Activated T-helper 17 cell treated with anti-CD3 and anti-CD28 coated beads, Interleukin-2, amount 50 U/mL, for 72 hours (primary cell): Measurements from ENCODE around the gene PARD3B. TPM values are rescaled to one million over a fixed set of nuclear protein-coding genes. Genes with fewer than 3 reads are reported as not detected.

Source experiments
- ATAC-seq: fragments of 150-1000 bp; cut with Tn5 transposase; replicated peaks from 2 replicates; pipeline ENCODE4 v1.10.0; 2021; ENCODE audit warnings: mild to moderate bottlenecking, moderate library complexity
- H3K27ac Mint-ChIP-seq: one replicate; pipeline ENCODE4 v1.8.0; 2022; ENCODE audit warnings: mixed read lengths
- H3K27me3 Mint-ChIP-seq: one replicate; pipeline ENCODE4 v1.8.0; 2022; ENCODE audit warnings: mixed read lengths
- H3K36me3 Mint-ChIP-seq: one replicate; pipeline ENCODE4 v1.8.0; 2022; ENCODE audit warnings: low read depth, mild to moderate bottlenecking, mixed read lengths
- H3K4me1 Mint-ChIP-seq: one replicate; pipeline ENCODE4 v1.8.0; 2022; ENCODE audit warnings: mixed read lengths
- H3K4me3 Mint-ChIP-seq: one replicate; pipeline ENCODE4 v1.8.0; 2022; ENCODE audit warnings: mild to moderate bottlenecking, mixed read lengths
- H3K9me3 Mint-ChIP-seq: one replicate; pipeline ENCODE4 v1.8.0; 2022; ENCODE audit warnings: mixed read lengths
- total RNA-seq, 2 donors: library from RNA; stranded (reverse); gene quantifications; one replicate each; pipeline ENCODE4 v1.2.3, GENCODE V29; 2022

PARD3B gene
- total RNA-seq, 2 donors from 2014 or later = 0.29 to 1.5 TPM

GRCh38 chr2:205261516-205262020, 716.3 kb downstream of the PARD3B start:
- H3K27me3 Mint-ChIP-seq = peaks cover 3% of the 10 kb centered on the region
- H3K27ac Mint-ChIP-seq = no peak overlapping the region
- no peaks in the 10 kb centered on the region for H3K36me3 Mint-ChIP-seq
- no peak overlapping the region for H3K4me3 Mint-ChIP-seq
- no peaks in the 10 kb centered on the region for H3K4me1 Mint-ChIP-seq
- no peak for ATAC-seq
- no peaks in the 10 kb centered on the region for H3K9me3 Mint-ChIP-seq

GRCh38 chr2:205267323-205267722, 722.0 kb downstream of the PARD3B start:
- no peak overlapping the region for H3K27ac Mint-ChIP-seq
- H3K4me1 Mint-ChIP-seq = no peaks in the 10 kb centered on the region
- H3K4me3 Mint-ChIP-seq = no peak overlapping the region
- no peaks in the 10 kb centered on the region for H3K36me3 Mint-ChIP-seq
- ATAC-seq = no peak
- H3K27me3 Mint-ChIP-seq = peaks cover 11% of the 10 kb centered on the region
- H3K9me3 Mint-ChIP-seq = no peaks in the 10 kb centered on the region

DNA sequence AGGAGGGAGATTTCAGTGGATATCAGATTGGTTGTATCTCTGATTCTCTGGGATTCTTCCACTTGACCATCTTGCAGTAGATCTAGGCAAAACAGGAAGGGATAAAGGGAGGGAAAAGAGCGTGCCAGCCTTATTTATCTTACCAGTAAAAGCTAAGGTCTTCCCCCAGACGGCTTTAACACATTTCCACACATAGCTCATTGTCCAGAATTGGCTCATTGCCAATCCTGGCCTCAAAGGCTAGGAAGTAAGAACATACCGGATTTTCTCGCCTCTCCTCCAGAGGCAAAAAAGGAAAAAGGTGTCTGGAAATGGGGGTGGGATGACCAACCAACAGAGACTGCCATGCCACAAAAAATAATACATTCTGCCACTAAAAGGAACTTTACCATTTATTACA, 725.4 kb downstream of the PARD3B start:
- Mint-ChIP-seq H3K27ac (no peak overlapping the region), H3K27me3 (peaks cover 8% of the 10 kb centered on the region), H3K9me3 (no peaks in the 10 kb centered on the region), H3K36me3 (no peaks in the 10 kb centered on the region), H3K4me3 (no peak overlapping the region), H3K4me1 (no peaks in the 10 kb centered on the region)
- ATAC-seq = no peak

DNA sequence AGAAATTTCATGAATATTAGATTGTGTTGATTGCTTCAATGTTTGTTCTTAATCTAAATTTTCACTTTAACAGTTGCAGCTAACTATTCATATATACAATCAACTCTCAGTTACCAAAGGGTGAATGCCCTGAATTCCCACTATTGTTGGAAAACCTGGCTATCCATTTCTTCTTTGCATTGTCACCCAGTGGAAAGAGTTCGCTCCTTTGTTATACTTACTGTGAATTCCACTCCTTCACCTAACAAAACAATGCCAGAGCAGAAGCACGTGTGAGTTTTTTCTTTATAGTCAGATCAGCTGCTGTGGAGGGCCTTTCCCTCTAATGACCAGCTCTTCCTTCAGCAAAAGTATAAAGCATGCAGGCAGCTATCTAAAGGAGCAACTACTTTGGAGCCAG, 727.9 kb downstream of the PARD3B start:
- no peak for ATAC-seq
- Mint-ChIP-seq H3K36me3 (no peaks in the 10 kb centered on the region), H3K9me3 (peaks cover 8% of the 10 kb centered on the region), H3K27ac (no peak overlapping the region), H3K4me3 (no peak overlapping the region), H3K27me3 (peaks cover 12% of the 10 kb centered on the region), H3K4me1 (no peaks in the 10 kb centered on the region)

DNA sequence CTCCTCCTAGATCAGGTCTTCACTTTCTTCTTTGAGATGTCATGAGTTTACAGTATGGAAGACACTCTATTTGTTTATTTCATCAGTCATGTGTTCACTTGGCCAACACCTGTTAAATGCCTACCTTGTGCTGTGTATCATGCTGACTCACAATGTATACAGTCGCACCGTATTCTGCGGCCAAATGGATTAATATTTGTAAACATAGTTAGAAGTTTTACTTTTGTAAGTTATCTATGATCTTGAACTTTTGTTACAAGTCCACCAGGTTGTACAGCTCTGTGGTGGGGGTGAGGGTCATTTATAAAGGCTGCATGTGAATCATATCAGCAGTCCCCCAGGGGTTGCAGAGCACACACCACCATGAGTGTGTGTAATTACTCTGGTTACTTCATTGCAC, 728.4 kb downstream of the PARD3B start:
- Mint-ChIP-seq H3K9me3 (peaks cover 8% of the 10 kb centered on the region), H3K27me3 (peaks cover 13% of the 10 kb centered on the region), H3K4me3 (no peak overlapping the region), H3K27ac (no peak overlapping the region), H3K4me1 (no peaks in the 10 kb centered on the region), H3K36me3 (no peaks in the 10 kb centered on the region)
- ATAC-seq = no peak

- Mint-ChIP-seq H3K36me3 (no peaks in the 10 kb centered on the region), H3K27me3 (peaks cover 18% of the 10 kb centered on the region), H3K9me3 (peaks cover 8% of the 10 kb centered on the region), H3K4me1 (no peaks in the 10 kb centered on the region), H3K27ac (no peak overlapping the region), H3K4me3 (no peak overlapping the region)
- no peak for ATAC-seq
These were observed 729.5 kb downstream of the PARD3B start for GRCh38 chr2:205274801-205275200.

- Mint-ChIP-seq H3K4me3 (no peak overlapping the region), H3K27ac (no peak overlapping the region), H3K27me3 (peaks cover 14% of the 10 kb centered on the region), H3K4me1 (no peaks in the 10 kb centered on the region), H3K36me3 (no peaks in the 10 kb centered on the region), H3K9me3 (peaks cover 8% of the 10 kb centered on the region)
- ATAC-seq = no peak
These were observed 731.0 kb downstream of the PARD3B start for GRCh38 chr2:205276116-205276777.

- no peak for ATAC-seq
- Mint-ChIP-seq H3K4me3 (no peak overlapping the region), H3K27me3 (peaks cover 14% of the 10 kb centered on the region), H3K9me3 (peaks cover 8% of the 10 kb centered on the region), H3K27ac (no peak overlapping the region), H3K4me1 (no peaks in the 10 kb centered on the region), H3K36me3 (no peaks in the 10 kb centered on the region)
These were observed 735.4 kb downstream of the PARD3B start for GRCh38 chr2:205280596-205281236.

DNA sequence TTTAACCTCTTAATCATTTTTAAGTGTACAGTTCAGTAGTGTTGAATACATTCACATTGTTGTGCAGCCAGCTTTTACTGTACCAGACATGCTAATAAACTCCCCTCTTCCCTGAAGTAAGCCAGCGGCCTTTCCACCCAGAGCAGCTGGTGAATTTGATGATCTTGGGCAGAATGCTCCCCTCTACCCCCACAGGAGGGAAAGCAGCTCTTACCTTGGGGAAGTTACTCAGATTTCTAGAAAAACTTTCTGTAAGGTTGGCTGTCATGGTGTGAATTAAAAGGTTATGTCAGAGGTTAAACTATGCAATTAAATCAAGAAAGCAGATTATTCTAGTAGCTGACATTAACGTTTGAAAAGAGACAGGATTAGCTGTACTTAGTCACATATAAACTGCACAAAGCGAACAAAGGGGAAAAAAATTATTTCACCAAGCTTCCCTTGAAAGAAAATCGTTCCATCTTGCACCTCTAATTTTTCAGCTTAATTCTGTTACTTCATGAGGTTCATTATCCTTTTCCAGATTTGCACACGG, 738.5 kb downstream of the PARD3B start:
- Mint-ChIP-seq H3K27me3 (peaks cover 5% of the 10 kb centered on the region), H3K4me3 (no peak overlapping the region), H3K27ac (no peak overlapping the region), H3K4me1 (no peaks in the 10 kb centered on the region), H3K9me3 (no peaks in the 10 kb centered on the region), H3K36me3 (no peaks in the 10 kb centered on the region)
- ATAC-seq = no peak

DNA sequence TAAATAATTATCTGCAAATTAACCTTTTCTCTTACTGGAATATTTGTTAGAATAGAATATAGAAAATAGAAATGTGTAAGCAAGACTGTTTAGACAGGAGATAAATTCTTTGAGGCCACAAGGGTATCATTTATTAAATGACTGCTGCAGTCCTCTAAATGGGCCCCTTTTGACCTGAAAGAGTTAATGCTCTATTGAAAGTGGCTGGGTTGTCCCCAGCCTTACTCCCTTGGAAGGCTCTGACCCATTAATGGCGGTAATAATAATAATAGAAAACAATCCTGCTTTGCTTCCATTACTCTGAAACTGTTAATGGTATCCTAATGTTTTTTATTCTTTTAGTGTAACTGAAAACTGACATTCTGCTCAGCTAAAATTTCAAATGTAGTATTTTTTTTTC, 739.1 kb downstream of the PARD3B start:
- Mint-ChIP-seq H3K27ac (no peak overlapping the region), H3K4me3 (no peak overlapping the region), H3K9me3 (no peaks in the 10 kb centered on the region), H3K27me3 (peaks cover under 1% of the 10 kb centered on the region), H3K4me1 (no peaks in the 10 kb centered on the region), H3K36me3 (no peaks in the 10 kb centered on the region)
- ATAC-seq = no peak

GRCh38 chr2:205287316-205287715, 742.0 kb downstream of the PARD3B start:
- Mint-ChIP-seq H3K27me3 (no peaks in the 10 kb centered on the region), H3K4me1 (no peaks in the 10 kb centered on the region), H3K4me3 (no peak overlapping the region), H3K9me3 (no peaks in the 10 kb centered on the region), H3K36me3 (no peaks in the 10 kb centered on the region), H3K27ac (no peak overlapping the region)
- ATAC-seq = no peak

DNA sequence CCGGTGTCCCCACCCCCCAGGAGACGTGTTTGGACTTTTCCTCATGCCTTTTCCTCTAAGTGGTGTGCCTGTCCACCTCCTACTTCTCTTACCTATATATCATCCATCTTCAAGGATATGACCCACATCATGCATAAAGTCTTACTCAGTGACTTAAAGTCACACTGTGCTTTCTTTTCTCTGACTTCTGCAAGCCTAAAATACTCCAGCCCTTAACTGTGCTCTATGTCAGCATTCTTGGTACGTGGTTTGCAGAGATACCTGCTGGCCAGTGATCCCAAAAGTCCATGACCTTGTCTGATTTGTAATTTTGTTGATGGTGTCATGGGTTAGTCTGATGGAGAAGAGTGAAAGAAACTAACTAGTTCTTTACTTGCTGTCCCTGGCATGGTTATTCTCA, 743.4 kb downstream of the PARD3B start:
- H3K27ac Mint-ChIP-seq = no peak overlapping the region

DNA sequence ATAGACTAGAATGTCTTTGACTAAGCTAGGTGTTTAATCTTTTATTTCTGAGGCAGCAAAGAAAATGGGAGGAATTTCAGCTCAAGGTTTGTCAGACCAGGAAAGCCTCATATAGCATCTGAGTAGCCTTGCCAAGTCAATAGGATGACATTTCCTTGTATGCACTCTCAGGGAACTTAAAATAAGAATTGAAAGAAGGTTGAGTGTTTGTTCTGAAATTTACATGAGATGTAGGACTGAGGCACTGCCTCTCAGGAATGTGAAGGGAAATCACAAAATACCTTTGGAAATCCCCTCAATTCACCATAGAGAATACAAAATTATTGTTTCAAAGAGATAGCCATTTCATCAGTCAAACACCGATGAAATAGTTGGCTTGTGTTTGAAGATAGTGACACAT, 745.0 kb downstream of the PARD3B start:
- Mint-ChIP-seq H3K27me3 (no peaks in the 10 kb centered on the region), H3K9me3 (no peaks in the 10 kb centered on the region), H3K27ac (no peak overlapping the region), H3K4me3 (no peak overlapping the region), H3K36me3 (no peaks in the 10 kb centered on the region), H3K4me1 (no peaks in the 10 kb centered on the region)
- no peak for ATAC-seq

More for the DNA sequence above, 743.4 kb downstream of the PARD3B start:
- H3K9me3 Mint-ChIP-seq = no peaks in the 10 kb centered on the region
- H3K27me3 Mint-ChIP-seq = no peaks in the 10 kb centered on the region
- H3K4me1 Mint-ChIP-seq = no peaks in the 10 kb centered on the region
- ATAC-seq = no peak
- no peak overlapping the region for H3K4me3 Mint-ChIP-seq
- H3K36me3 Mint-ChIP-seq = no peaks in the 10 kb centered on the region

- Mint-ChIP-seq H3K9me3 (no peaks in the 10 kb centered on the region), H3K27me3 (no peaks in the 10 kb centered on the region), H3K36me3 (no peaks in the 10 kb centered on the region), H3K27ac (no peak overlapping the region), H3K4me1 (no peaks in the 10 kb centered on the region), H3K4me3 (no peak overlapping the region)
- no peak for ATAC-seq
These were observed 747.5 kb downstream of the PARD3B start for GRCh38 chr2:205292665-205293295.

DNA sequence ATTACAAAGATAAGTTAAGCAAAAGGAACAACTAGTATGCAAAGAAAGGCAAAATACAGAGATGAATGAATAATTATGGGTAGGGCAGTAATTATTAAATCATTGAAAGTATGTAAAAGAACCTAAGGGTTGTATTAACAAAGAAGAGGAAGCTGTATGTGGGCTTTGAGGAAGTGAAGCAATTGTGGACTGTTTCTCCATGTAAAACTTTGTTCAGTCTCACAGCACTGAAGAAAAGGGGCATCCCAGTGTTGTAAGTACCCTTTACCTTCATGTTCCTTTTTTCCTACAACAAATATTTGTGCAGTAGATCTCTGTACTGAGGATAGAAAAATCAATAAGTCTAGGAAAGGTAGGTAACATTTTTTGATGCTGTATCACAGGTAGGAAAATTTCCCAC, 748.3 kb downstream of the PARD3B start:
- ATAC-seq = no peak
- H3K4me1 Mint-ChIP-seq = no peaks in the 10 kb centered on the region
- H3K9me3 Mint-ChIP-seq = no peaks in the 10 kb centered on the region
- H3K4me3 Mint-ChIP-seq = no peak overlapping the region
- no peak overlapping the region for H3K27ac Mint-ChIP-seq
- H3K27me3 Mint-ChIP-seq = no peaks in the 10 kb centered on the region
- H3K36me3 Mint-ChIP-seq = no peaks in the 10 kb centered on the region
